ENCODE measurements around the gene SPEF1.

DNA sequence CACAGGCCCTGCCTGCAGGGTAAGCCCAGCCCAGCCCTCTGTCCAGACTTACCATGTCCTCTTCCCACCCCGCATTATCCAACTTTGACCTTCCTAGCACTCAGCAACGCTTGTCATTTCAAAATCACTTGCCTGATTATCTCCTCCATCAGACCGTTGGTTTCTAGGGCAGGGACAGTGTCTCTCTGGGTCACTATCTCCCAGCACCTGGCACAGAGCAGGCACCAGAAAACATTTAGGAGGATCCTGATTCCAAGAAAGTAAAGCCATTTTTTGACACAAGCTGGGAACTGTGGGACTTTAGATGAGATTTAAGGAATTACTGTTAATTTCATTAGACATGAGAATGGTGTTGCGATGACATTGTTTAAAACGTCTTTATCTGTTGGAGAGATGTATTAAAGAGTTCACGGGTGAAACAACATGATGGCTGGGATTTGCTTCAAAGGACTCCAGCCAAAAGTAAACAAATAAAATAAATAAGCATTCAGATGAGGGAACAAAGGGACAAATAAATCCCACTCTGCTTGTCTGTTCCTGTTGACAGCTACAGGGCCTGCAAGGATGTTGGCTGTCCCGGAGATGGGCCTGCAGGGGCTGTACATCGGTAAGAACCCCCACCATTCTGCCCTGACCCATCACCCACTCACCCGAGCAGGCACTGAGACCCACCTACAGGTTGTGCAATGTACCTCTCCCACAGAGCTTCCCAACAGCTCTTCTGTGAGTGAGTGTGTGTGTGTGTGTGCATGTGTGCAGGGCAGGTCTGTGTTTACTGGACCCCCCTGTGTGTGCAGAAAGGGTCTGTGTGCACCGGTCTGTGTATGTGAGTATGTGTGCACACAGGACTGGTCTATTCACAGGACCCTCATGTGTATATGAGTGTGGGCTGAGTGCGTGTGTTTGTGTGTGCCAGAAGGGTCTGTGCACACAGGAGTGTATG is 42.9 kb downstream of the SPEF1 start:
- TF ChIP-seq, protein P1, sequence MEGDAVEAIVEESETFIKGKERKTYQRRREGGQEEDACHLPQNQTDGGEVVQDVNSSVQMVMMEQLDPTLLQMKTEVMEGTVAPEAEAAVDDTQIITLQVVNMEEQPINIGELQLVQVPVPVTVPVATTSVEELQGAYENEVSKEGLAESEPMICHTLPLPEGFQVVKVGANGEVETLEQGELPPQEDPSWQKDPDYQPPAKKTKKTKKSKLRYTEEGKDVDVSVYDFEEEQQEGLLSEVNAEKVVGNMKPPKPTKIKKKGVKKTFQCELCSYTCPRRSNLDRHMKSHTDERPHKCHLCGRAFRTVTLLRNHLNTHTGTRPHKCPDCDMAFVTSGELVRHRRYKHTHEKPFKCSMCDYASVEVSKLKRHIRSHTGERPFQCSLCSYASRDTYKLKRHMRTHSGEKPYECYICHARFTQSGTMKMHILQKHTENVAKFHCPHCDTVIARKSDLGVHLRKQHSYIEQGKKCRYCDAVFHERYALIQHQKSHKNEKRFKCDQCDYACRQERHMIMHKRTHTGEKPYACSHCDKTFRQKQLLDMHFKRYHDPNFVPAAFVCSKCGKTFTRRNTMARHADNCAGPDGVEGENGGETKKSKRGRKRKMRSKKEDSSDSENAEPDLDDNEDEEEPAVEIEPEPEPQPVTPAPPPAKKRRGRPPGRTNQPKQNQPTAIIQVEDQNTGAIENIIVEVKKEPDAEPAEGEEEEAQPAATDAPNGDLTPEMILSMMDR (IDR thresholded peaks at IDR 0.05): no peak
- no peak for TF ChIP-seq POLR2A (IDR thresholded peaks at IDR 0.05)
